HL-60/S4 (cell line): ENCODE results near the gene CCDC178.
"Not testable (repeated sequence)": the region's sequence is repeated elsewhere in the genome, so short reads cannot be mapped to it uniquely, and the experiment has no call there.

Source experiments
- in situ Hi-C: fragments of 300-500 bp; cut with MboI; formaldehyde crosslinking; loops from 2 replicates; pipeline ENCODE4 v1.14.3; 2022; ENCODE audit warnings: low sequenced_read_pairs

CCDC178 gene

DNA sequence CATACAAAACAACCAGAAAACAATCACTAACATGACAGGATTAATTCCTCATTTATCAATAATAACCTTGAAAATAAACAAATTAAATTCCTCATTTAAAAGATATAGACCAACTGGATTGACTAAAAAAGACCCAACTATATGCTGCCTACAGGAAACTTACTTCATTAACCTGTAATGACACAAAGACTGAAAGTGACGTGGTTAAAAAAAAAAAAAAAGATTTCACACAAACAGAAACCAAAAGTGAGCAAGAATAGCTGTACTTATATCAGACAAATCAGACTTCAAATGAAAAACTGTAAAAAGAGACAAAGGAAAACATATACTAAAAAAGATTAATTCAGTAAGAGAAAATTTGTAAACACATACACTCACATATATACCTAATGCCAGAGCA lies 201.2 kb downstream of the CCDC178 start:
- in situ Hi-C loops, result no loop called here

DNA sequence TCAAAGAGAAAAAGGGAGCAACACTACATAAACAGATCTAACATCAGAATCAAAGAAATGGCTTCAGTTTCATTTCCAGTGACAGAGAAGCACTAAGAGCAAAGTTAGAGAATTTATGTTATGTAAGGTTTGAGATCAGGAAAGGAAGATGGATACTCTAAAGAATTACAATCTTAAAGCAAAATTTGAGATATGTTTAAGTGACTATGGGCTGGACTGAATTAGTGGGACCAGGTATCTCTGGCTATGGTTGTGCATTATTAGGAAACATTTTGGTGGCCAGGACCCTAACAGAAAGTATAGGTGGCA lies 208.2 kb downstream of the CCDC178 start:
- in situ Hi-C loops, result no loop called here

DNA sequence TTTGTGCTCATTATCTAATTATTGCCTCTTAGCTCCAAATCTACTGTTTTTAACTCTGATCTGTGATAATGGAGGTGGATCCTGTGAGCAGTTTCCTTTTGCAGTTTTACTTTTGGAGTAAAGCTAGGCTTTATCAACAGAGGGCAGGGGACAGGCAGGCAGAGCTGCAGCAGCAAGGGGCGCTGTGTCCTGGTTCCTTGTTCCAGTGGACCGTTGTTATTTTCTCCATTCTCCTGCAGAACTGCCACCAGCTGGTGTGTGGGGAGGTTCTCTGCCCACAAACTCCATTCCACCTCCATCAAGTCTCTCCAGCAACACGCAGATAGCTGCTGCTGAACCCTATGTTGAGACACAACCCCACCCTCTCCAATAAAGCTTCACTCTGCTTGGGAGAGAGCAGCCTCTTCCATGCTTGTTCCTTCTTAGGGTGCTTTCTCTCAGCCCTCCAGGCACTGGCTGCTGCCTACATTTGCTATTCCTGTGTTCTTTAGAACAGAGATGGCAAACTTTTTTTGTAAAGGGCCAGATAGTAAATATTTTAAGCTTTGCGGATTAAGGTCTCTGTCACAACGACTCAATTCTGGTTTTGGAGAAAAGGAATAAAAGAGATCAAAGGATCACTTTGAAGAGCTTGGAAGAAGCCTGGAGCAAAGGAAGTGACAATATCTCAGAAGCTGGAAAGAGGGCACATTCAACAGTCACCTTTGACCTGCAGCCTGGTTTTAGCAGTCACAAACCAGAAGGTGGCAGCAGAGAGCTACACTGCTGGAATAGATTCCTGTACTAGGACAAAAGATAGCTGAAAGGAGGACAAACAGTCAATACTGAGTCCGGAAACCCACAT lies 208.8 kb downstream of the CCDC178 start:
- in situ Hi-C loops, result no loop called here

DNA sequence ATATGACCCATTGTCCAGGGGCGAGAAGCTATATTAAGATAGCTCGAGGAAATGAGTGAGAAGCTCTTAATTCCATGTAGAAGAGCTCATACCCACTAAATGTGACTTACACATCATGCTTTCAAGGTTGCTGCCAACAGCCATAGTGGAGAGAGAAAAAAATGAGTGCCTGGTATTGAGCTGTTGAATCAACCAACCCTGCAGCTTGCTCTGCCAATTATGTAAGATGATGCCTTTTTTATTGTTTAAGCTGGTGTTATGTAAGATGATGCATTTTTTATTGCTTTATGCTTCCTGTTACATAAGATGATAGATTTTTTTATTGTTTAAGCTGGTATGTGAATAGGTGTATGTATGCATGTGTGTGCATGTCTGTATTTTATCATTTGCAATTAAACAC lies 228.2 kb downstream of the CCDC178 start:
- in situ Hi-C loops, result no loop called here

DNA sequence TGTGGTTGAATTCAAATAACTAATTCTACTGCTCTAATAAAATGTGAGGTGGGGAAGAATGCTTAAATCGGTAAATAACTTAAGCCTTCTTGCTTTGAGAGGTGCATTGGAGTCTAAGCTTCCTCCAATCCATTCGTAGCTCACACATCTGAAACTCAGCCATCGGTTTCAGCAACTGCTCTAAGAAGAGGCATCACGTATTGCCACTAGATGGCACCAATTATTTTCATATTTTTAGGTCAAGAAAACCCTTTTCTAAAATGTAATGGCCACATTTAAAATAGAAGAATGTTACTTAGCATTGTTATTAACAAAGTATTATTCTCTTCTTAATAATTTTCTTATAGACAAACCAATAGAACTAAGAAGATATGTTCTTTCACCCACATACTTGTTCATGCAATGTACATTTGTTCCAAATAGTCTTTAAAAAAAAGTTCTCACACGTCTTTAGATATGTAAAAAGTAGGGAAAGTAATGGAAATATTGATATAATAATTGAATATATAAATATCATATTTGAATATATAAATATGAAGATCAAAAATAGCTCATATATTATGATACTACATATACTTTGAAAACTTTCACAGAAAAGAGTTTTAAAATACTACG lies 229.8 kb downstream of the CCDC178 start:
- in situ Hi-C loops, result no loop called here

DNA sequence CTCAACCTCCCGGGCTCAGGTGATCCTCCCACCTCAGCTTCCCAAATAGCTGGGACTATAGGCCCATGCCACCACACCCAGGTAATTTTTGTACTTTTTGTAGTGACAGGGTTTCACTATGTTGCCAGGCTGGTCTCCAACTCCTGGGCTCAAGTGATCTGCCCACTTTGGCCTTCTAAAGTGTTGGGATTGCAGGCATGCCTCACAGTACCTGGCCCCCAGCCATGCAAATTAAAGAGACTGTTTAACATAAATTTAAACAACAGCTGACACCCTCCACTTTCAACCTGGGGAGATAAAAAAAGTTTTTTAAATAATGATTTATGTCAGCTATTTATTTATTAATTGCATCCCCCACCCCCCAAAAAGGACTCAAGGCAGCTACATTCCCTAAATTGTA lies 234.7 kb downstream of the CCDC178 start:
- in situ Hi-C loops, result no loop called here

DNA sequence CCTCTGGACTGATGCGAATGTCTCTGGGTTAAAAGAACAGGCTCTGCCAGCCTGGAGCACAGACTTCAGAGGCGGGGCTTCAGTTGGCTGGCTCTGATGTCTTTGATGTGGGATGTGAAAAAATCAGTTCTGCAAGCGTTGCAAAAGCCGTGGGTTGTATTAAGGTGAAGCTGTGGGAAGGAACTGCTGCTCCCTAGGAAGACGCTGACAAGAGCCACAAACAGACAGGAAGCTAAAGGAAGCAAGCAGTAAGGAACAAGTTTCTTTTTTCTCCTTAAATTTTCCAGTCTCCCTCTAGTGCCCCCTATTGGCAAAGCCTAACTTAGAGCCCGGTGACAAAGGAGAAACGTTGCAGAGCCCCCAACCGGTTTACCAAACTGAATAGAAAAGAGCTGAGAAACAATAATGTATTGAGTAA lies 239.0 kb downstream of the CCDC178 start:
- in situ Hi-C loops, result no loop called here

DNA sequence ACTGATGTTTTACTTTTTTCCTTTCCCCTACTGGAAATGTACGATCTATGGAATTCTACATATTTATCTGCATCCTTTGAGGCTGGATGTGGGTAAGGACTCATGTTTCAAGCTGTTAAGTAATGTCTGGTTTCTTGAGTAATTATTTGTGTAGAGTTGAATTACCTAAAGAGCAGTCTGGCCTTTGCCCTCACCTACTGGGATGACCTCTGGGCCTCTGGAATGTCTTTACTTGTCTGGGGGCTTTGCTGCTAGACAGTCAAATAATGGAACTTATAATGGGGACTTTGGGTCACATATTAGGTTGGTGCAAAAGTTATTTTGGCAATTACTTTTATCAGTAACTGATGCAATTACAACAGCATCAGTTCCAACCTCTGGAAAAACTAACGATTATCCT lies 244.7 kb downstream of the CCDC178 start:
- in situ Hi-C loops, result no loop called here

DNA sequence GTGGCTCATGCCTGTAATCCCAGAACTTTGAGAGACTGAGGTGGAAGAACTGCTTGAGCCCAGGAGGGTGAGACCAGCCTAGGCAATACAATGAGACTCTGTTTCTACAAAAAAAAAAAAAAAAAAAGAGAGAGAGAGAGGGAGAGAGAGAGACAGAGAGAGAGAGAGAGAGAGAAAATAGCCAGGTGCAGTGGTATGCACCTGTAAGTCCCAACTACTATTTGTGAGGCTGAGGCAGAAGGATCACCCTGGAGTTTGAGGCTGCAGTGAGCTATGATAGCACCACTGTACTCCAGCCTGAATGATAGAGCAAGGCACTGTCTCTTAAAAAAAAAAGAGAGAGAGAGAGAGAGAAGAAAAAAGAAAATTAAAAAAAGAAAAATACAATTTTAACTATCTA lies 245.7 kb downstream of the CCDC178 start:
- in situ Hi-C loops, result no loop called here

DNA sequence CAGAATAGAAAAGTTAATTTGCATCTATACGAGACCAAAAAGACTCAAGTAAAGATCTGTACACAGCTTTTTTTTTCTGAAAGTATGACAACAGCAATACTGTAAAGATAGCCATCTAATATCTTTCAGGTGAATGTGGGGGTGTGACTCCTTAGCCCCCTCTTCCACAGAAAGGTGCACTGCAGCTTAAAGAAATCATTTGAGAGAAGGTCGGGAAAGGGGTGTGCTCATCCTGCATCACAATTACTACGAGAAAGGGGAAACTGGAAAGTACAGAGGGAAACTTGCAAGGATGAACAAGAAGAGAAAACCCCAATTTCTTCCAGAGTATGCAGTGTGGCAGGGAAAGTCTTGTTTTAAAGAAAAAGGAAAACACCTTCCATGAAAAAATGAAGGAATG lies 255.6 kb downstream of the CCDC178 start:
- in situ Hi-C loops, result no loop called here

DNA sequence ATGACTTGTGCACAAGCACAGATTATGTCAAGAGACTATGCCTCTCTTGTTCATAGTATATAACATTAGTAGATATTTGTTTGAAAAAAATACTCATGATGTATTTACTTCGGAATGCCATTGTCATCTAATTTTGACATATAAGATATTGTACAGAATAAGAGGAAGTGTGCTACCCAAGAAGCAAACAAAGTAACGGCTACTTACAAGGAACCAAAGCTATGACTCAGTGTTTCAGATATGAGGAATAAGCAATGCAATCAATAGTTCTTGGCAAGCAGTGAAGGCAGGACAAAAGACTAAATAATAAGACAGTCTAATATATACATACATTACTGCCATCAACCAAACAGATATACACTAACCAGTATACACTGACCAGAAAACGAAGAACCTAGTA lies 256.3 kb downstream of the CCDC178 start:
- in situ Hi-C loops, result no loop called here

DNA sequence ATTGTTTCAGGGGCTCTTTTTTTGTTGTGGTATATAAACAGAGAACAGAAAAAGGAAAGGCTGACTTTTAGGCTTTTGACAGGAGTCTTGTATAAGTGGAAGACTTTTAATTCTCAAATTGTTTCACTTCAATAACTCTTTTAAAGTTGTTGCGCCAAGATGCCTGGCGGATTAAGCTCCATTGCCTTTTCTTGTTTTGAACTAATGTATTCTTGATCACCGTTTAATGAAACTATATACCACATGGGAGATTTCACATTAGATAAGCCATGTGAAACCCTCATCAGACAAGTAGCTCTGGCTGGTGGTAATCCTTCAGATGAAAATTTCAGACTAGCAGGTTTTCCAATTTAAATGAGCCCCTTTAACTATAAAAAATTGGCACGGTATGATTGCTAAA lies 257.4 kb downstream of the CCDC178 start:
- in situ Hi-C loops, result no loop called here

DNA sequence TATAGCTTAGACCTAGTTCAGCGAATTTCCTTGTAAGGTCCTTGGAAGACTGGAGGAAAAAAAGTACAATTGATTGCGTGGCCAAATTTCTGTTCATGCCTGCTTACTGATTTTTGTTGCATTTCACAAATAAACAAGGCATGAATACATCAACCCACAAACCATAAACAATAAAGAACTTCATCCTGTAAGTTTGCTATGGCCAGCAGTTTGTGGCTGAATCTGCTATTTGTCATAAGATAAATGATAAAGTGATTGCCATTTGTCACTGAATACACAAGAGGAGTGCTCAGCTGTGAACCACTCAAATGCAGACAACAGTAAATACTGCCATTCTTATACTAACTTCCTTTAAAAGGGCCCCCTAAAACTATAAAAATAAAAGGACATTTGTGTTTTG lies 259.5 kb downstream of the CCDC178 start:
- in situ Hi-C loops, result no loop called here

DNA sequence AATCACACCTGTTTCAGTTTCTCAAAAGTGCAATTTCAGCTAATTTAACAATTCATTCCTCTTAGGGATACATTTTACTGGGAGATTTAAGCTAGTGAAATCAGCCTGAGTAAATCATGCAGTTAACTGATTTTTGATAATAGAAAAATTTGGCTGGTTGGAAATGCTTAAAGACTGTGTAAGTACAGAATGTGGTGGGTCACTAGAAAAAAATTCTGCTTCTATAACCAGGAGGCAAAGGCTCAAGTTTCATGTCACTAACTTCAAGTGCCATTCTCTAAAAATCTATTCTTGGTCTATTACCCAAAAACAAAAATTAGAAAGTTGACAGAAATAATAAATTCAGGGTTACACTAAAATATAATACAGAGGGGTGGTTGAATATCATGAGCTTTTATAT lies 271.3 kb downstream of the CCDC178 start:
- in situ Hi-C loops, result no loop called here

DNA sequence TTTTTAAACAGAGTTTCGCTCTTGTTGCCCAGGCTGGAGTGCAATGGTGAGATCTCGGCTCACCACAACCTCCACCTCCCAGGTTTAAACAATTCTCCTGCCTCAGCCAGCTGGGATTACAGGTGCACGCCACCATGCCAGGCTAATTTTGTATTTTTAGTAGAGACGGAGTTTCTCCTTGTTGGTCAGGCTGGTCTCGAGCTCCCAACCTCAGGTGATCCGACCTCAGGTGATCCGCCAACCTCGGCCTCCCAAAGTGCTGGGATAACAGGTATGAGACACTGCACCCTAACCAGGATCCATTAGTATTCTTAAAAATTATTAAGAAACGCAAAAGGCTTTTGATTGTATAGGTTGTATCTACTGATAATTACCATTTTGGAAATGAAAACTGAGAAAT lies 276.4 kb downstream of the CCDC178 start:
- in situ Hi-C loops, result not testable (repeated sequence)

DNA sequence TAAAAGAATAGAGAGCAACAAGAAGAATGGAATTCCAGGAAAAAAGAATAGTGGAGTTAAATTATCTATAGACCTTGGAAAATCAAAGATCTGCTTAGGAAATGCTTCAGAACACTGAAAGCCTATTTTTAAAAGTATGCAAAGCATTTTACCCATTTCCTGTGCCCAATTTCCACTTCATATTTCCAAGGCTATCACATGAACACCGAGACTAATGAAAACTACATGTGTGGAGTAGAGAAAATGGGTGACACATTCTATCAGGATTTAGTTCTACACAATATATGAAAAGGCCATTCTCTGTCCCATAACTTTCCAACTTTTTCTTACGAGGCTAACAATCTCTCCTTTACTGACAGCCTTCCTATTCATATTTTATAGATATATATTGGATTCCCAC lies 279.4 kb downstream of the CCDC178 start:
- in situ Hi-C loops, result no loop called here

DNA sequence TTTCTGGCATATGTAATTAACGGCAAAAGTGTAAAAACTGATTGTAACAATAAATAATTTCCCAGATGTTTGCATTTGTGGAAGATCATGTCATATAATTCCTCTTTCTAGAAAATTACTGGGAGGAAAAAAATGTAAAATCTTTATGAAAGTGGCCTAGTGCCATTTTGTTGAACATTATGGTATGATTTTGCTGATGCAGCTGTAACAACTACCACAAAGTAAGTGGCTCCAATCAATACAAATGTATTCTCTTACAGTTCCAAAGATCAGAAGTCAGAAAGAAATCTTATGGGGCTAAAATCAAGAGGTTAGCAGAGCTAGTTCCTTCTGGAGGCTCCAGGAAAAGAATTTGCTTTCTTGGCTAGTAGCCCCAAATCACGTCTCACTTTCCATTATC lies 281.4 kb downstream of the CCDC178 start:
- in situ Hi-C loops, result no loop called here

DNA sequence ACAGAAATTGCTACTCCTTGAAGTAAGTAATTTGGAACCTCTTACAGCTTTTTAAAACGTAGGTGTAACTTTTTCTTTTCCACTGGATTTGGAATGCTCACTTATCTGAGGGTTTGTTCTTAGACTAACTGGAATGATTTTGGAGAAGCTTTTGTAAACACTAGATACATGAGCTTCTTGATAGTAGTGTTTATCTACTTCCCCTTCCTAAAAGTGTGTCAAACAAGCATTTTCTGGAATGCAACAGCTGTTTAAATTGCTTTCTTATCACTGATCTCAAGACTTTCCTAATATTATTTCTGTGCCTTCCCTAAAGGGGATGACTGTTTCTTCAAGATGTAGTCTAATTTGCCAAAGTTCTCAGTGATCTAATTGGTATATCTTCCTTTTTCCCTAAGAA lies 282.6 kb downstream of the CCDC178 start:
- in situ Hi-C loops, result no loop called here

DNA sequence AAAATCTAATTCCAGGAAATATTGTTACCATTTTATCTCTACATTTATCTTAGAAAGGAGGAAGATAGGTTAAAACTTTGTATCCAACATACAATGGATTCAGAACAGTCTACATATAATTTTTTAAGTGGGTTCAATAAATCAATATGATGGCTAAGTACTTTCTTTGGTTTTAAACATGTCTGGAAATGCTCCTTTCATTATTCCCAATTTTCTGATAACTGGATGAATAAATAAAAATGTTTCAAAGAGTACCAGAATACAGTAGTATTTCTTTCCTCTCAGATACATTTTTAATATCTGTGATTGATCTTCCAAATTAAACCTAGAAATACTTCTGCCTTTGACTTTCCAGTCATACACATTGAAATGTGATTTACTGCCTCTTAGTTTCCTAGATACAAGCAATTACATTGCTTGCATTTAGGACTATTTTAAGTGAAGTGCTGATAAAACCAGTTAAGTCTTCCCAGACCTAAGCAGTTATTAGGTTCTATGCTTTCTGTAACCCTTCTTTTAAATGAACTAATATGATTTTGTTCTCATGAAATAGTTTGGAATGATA lies 283.5 kb downstream of the CCDC178 start:
- in situ Hi-C loops, result no loop called here

DNA sequence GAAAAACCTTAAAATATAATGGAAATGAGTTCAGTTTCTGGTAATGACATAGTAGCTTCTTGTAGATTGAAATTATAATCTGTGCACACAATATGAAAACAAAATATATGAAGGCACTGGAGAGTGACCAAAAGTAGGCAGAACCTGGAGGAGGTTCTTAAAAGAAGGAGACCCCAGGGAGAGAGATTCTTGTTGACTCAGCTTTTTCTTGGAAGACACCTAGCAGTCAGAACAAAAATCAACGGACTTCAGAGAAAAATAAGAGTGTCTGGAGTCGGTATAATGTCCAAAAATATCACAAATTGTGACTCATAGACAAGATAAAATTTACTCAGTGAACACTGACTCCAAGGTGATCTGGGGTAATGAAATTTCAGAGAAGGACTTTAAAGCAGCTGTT lies 286.5 kb downstream of the CCDC178 start:
- in situ Hi-C loops, result no loop called here

DNA sequence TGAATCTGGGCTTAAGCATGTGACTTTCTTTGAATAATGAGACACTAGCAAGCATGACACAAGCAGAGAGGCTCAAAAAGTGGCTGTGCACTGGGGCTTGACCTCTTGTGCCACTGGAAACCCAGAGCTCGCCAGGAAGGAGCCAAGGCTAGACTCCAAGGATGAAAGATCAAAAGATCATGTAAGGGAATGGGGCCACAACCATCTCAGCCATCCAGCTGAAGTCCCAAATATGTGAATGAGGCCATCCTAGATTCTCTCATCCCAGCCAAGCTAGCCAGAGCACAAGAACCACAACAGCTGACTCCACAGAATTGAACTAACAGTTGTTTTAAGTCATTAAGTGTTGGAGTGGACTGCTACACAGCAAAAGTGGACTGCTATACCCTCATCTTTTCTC lies 288.1 kb downstream of the CCDC178 start:
- in situ Hi-C loops, result no loop called here

DNA sequence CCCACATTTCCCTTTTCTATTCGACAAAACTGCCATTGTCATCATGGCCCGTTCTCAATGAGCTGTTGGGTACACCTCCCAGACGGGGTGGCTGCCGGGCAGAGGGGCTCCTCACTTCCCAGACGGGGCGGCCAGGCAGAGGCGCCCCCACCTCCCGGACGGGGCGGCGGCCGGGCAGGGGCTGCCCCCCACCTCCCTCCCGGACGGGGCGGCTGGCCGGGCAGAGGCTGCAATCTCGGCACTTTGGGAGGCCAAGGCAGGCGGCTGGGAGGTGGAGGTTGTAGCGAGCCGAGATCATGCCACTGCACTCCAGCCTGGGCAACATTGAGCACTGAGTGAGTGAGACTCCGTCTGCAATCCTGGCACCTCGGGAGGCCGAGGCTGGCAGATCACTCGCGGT lies 292.7 kb downstream of the CCDC178 start:
- in situ Hi-C loops, result not testable (repeated sequence)

DNA sequence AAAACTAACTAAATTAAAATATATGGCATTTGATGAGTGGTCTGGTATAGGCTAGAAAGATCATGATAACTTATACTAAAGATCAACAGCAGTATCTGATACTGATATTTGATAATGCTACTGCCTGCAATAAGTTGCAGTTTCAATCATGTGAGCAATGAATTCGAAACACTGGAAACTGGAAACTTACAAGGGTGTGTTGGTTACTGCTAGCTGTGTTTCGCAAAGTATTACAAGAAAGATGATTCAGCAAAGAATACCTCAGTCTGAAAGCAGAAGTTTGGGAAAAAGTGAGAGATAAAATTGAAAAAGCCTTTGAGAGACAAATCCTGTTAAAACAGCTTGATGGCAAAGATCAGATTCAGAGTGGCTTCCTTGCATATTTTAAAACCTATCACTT lies 294.5 kb downstream of the CCDC178 start:
- in situ Hi-C loops, result no loop called here
